DND-41 (cell line): ENCODE data around the gene MYLK2.

Experiments used
- ATAC-seq: fragments of 200-7000 bp; cut with Tn5 transposase; 3 replicates; pipeline ENCODE4 v1.9.1; 2021; ENCODE audit warnings: low read depth; ENCODE audit not compliant: insufficient read depth
- DNase-seq: peaks from one replicate; pipeline ENCODE4 v3.0.0-alpha.2; 2020
- H2AFZ ChIP-seq: 2 replicates; pipeline ENCODE4 v1.6.0; 2012; ENCODE audit warnings: low read depth, low read length
- H3K27ac ChIP-seq: 2 replicates; pipeline ENCODE4 v1.5.1; 2012; ENCODE audit warnings: low read length, inconsistent platforms
- H3K27me3 ChIP-seq: fragments of 200-600 bp; sonication (generic); 2 replicates; pipeline ENCODE4 v1.6.0; 2012; ENCODE audit warnings: low read length, mild to moderate bottlenecking, inconsistent platforms; ENCODE audit not compliant: insufficient read depth, poor library complexity
- H3K36me3 ChIP-seq: 2 replicates; pipeline ENCODE4 v1.5.1; 2012; ENCODE audit warnings: low read length, inconsistent platforms; ENCODE audit not compliant: insufficient read depth
- H3K4me1 ChIP-seq: 2 replicates; pipeline ENCODE4 v1.5.1; 2012; ENCODE audit warnings: mild to moderate bottlenecking, low read length; ENCODE audit not compliant: insufficient read depth
- H3K4me2 ChIP-seq: 2 replicates; pipeline ENCODE4 v1.6.0; 2012; ENCODE audit warnings: mild to moderate bottlenecking, moderate library complexity, low read length, inconsistent platforms; ENCODE audit not compliant: insufficient read depth
- H3K4me3 ChIP-seq, 2 experiments: fragments of 200-600 bp in 1 of 2; shearing (Covaris generic) in 1 of 2; 2 replicates each; pipeline ENCODE4 v1.5.1; 2012 to 2016; ENCODE audit warnings: inconsistent platforms in 2 of 2, low read length in 2 of 2, mild to moderate bottlenecking in 2 of 2, low read depth in 1 of 2, moderate library complexity in 1 of 2
- H3K79me2 ChIP-seq: 2 replicates; pipeline ENCODE4 v1.6.0; 2012; ENCODE audit warnings: low read length, inconsistent platforms; ENCODE audit not compliant: insufficient read depth
- H3K9ac ChIP-seq: 2 replicates; pipeline ENCODE4 v1.6.0; 2012; ENCODE audit warnings: low read depth, mild to moderate bottlenecking, inconsistent platforms, low read length, moderate library complexity
- H3K9me3 ChIP-seq: 2 replicates; pipeline ENCODE4 v1.5.1; 2012; ENCODE audit warnings: low read length, moderate library complexity, mild to moderate bottlenecking, inconsistent platforms; ENCODE audit not compliant: insufficient read depth, severe bottlenecking
- H4K20me1 ChIP-seq: 2 replicates; pipeline ENCODE4 v1.6.0; 2012; ENCODE audit warnings: low read length; ENCODE audit not compliant: insufficient read depth
- CTCF ChIP-seq: IDR thresholded peaks from 2 replicates; pipeline ENCODE4 v1.5.1; 2012; ENCODE audit warnings: borderline replicate concordance, low read length, moderate library complexity, mild to moderate bottlenecking; ENCODE audit not compliant: poor library complexity, severe bottlenecking; ENCODE audit errors: extremely low read depth
- EZH2 ChIP-seq: IDR thresholded peaks from 3 replicates; pipeline ENCODE4 v1.6.1; 2012; ENCODE audit warnings: borderline replicate concordance, low read depth, mild to moderate bottlenecking, moderate library complexity, low read length, inconsistent platforms; ENCODE audit not compliant: severe bottlenecking

The MYLK2 gene

GRCh38 chr20:31822421-31823330 lies 3.5 kb downstream of the MYLK2 start:
- no peak overlapping the region; the same call in 1 of the 2 replicates for H2AFZ ChIP-seq
- H3K79me2 ChIP-seq, result no peaks in the 10 kb centered on the region
- no peaks in the 10 kb centered on the region for H4K20me1 ChIP-seq
- H3K27ac ChIP-seq, result no peak overlapping the region
- ATAC-seq, result peak; percentile 91
- peak; percentile 73 for DNase-seq
- no peak overlapping the region for H3K4me3 ChIP-seq
- no peak overlapping the region for H3K9ac ChIP-seq
- H3K36me3 ChIP-seq, result no peaks in the 10 kb centered on the region
- no peaks in the 10 kb centered on the region for H3K9me3 ChIP-seq
- peaks cover 9% of the 10 kb centered on the region for H3K4me1 ChIP-seq
- H3K4me2 ChIP-seq, result peak overlapping the region; percentile 48
- TF ChIP-seq EZH2, result no peak
- peak; percentile 100 for TF ChIP-seq CTCF
- H3K27me3 ChIP-seq, result no peaks in the 10 kb centered on the region

GRCh38 chr20:31823360-31824124 lies 4.4 kb downstream of the MYLK2 start:
- no peak for DNase-seq
- no peak overlapping the region for H3K4me2 ChIP-seq

DNA sequence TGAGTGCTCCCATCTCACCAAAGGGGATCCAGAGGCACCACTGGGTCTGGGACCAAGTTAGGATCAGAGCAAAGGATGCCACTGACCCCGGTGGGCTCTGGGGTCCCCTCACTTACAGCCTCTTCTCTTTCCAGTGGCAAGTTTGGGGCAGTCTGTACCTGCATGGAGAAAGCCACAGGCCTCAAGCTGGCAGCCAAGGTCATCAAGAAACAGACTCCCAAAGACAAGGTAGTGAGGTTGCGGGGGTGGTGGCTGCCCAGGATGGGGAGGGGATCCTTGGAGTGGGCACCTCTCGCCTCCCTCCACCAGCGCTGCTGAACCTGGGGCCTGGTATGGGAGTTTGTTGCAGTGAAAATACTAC lies 4.9 kb downstream of the MYLK2 start:
- H3K4me1 ChIP-seq, result peaks cover 9% of the 10 kb centered on the region
- no peaks in the 10 kb centered on the region for H4K20me1 ChIP-seq
- DNase-seq, result no peak
- no peaks in the 10 kb centered on the region for H3K9me3 ChIP-seq
- H3K79me2 ChIP-seq, result no peaks in the 10 kb centered on the region
- no peak overlapping the region for H3K4me3 ChIP-seq
- H3K9ac ChIP-seq, result no peak overlapping the region
- H3K36me3 ChIP-seq, result no peaks in the 10 kb centered on the region
- ATAC-seq, result no peak
- H3K27ac ChIP-seq, result no peak overlapping the region
- H3K4me2 ChIP-seq, result no peak overlapping the region
- no peak overlapping the region for H2AFZ ChIP-seq
- no peaks in the 10 kb centered on the region for H3K27me3 ChIP-seq
- TF ChIP-seq EZH2 (no peak), CTCF (no peak)

More at GRCh38 chr20:31823360-31824124, 4.4 kb downstream of the MYLK2 start:
- peaks cover 9% of the 10 kb centered on the region for H3K4me1 ChIP-seq
- TF ChIP-seq EZH2 (no peak), CTCF (no peak)
- no peaks in the 10 kb centered on the region for H3K27me3 ChIP-seq
- H3K4me3 ChIP-seq, result no peak overlapping the region
- H2AFZ ChIP-seq, result no peak overlapping the region
- H3K36me3 ChIP-seq, result no peaks in the 10 kb centered on the region
- H3K79me2 ChIP-seq, result no peaks in the 10 kb centered on the region
- H3K9ac ChIP-seq, result no peak overlapping the region
- no peak for ATAC-seq
- no peaks in the 10 kb centered on the region for H3K9me3 ChIP-seq
- H4K20me1 ChIP-seq, result no peaks in the 10 kb centered on the region
- H3K27ac ChIP-seq, result no peak overlapping the region
